B cell (primary cell): ENCODE measurements around the gene MCOLN1. TPM values are rescaled to one million over a fixed set of nuclear protein-coding genes. Genes with fewer than 3 reads are reported as not detected.

Experiments
- ATAC-seq: fragments of 200-7000 bp; cut with Tn5 transposase; one replicate; pipeline ENCODE4 v1.10.0; 2021; ENCODE audit warnings: low read depth, mild to moderate bottlenecking, moderate number of reproducible peaks, moderate library complexity
- CTCF ChIA-PET: fragments of 350-600 bp; sonication (Branson Sonifier 250); formaldehyde crosslinking; loops from one replicate; lab custom pipeline; 2021; ENCODE audit warnings: antibody characterized with exemption, inconsistent platforms; lab: Charles Lee
- POLR2A ChIA-PET: fragments of 350-600 bp; sonication (Branson Sonifier 250); formaldehyde crosslinking; loops from one replicate; lab custom pipeline; 2021; ENCODE audit warnings: antibody characterized with exemption; lab: Charles Lee
- DNase-seq: peaks from one replicate; pipeline ENCODE4 v3.0.0; 2013
- H2AFZ ChIP-seq: 2 replicates; pipeline ENCODE4 v1.6.1; 2012; ENCODE audit warnings: mild to moderate bottlenecking, low read depth, low read length; ENCODE audit not compliant: insufficient read depth, poor library complexity, severe bottlenecking
- H3K27ac ChIP-seq, 2 donors: 1 replicate in 1 of 2; 2 replicates in 1 of 2; pipeline ENCODE4 v1.5.1; 2012 to 2013; ENCODE audit warnings: low read length in 2 of 2, mild to moderate bottlenecking in 2 of 2, moderate library complexity in 1 of 2
- H3K27me3 ChIP-seq, 4 experiments: fragments of 200-600 bp in 1 of 4; sonication (generic) in 1 of 4; replicated peaks in 1 of 4; 1 replicate in 2 of 4; 2 replicates in 2 of 4; pipeline versions ENCODE4 v1.6.1 to v1.7.0; 2013 to 2016; ENCODE audit warnings: low read length in 3 of 4, mild to moderate bottlenecking in 2 of 4, mixed read lengths in 1 of 4, moderate library complexity in 1 of 4; ENCODE audit not compliant: insufficient read depth in 4 of 4, control insufficient read depth in 3 of 4; ENCODE audit errors: control extremely low read depth in 1 of 4
- H3K36me3 ChIP-seq, 2 experiments: replicated peaks in 1 of 2; 1 replicate in 1 of 2; 2 replicates in 1 of 2; pipeline versions ENCODE4 v1.6.1 to v1.7.1; 2013; ENCODE audit warnings: low read length in 1 of 2; ENCODE audit not compliant: insufficient read depth in 2 of 2, control insufficient read depth in 1 of 2; ENCODE audit errors: control extremely low read depth in 1 of 2, extremely low read depth in 1 of 2
- H3K4me1 ChIP-seq, 2 donors: fragments of 200-600 bp in 1 of 2; sonication (generic) in 1 of 2; 1 replicate in 1 of 2; 2 replicates in 1 of 2; pipeline versions ENCODE4 v1.5.1 to v1.6.1; 2013 to 2017; ENCODE audit warnings: low read length in 2 of 2; ENCODE audit not compliant: control insufficient read depth in 2 of 2, insufficient read depth in 2 of 2
- H3K4me2 ChIP-seq: replicated peaks from 2 replicates; pipeline ENCODE3; 2012; ENCODE audit warnings: mild to moderate bottlenecking, low read depth, low read length; ENCODE audit not compliant: poor library complexity, severe bottlenecking
- H3K4me3 ChIP-seq, 5 experiments: fragments of 200-600 bp in 1 of 5; sonication (generic) in 1 of 5; 1 replicate in 3 of 5; 2 replicates in 2 of 5; pipeline versions ENCODE4 v1.5.1 to v1.7.0; 2011 to 2016; ENCODE audit warnings: low read length in 4 of 5, mild to moderate bottlenecking in 4 of 5, low read depth in 2 of 5, control low read depth in 1 of 5, moderate library complexity in 1 of 5; ENCODE audit not compliant: insufficient read depth in 1 of 5; ENCODE audit errors: control extremely low read depth in 1 of 5, extremely low read depth in 1 of 5
- H3K79me2 ChIP-seq: fragments of 200-600 bp; sonication (generic); one replicate; pipeline ENCODE4 v1.6.0; 2016; ENCODE audit warnings: low read length; ENCODE audit not compliant: control insufficient read depth, insufficient read depth
- H3K9ac ChIP-seq: fragments of 200-600 bp; sonication (generic); 2 replicates; pipeline ENCODE4 v1.6.1; 2017; ENCODE audit warnings: mild to moderate bottlenecking, low read length, moderate library complexity
- H3K9me3 ChIP-seq, 3 donors: one replicate each; pipeline versions ENCODE4 v1.6.1 to v1.7.1; 2013; ENCODE audit warnings: low read length in 2 of 3; ENCODE audit not compliant: control insufficient read depth in 2 of 3, insufficient read depth in 1 of 3; ENCODE audit errors: control extremely low read depth in 1 of 3
- H4K20me1 ChIP-seq: 2 replicates; pipeline ENCODE4 v1.6.0; 2012; ENCODE audit warnings: mild to moderate bottlenecking, low read length; ENCODE audit not compliant: insufficient read depth, control insufficient read depth, poor library complexity, severe bottlenecking
- H3K27ac Mint-ChIP-seq: one replicate; pipeline ENCODE4 v1.8.0; 2021; ENCODE audit warnings: mixed read lengths
- H3K27me3 Mint-ChIP-seq: one replicate; pipeline ENCODE4 v1.8.0; 2021; ENCODE audit warnings: mixed read lengths
- H3K4me1 Mint-ChIP-seq: one replicate; pipeline ENCODE4 v1.8.0; 2021; ENCODE audit warnings: mixed read lengths
- H3K4me3 Mint-ChIP-seq: one replicate; pipeline ENCODE4 v1.8.0; 2021; ENCODE audit warnings: mixed read lengths
- H3K9me3 Mint-ChIP-seq: one replicate; pipeline ENCODE4 v1.8.0; 2022; ENCODE audit warnings: mixed read lengths; ENCODE audit not compliant: insufficient read depth
- CTCF ChIP-seq: fragments of 200-600 bp; IDR thresholded peaks from one replicate; pipeline ENCODE4 v1.8.0; 2022; ENCODE audit warnings: antibody characterized with exemption, mild to moderate bottlenecking
- EZH2 ChIP-seq: IDR thresholded peaks from 2 replicates; pipeline ENCODE4 v1.6.1; 2012; ENCODE audit warnings: borderline replicate concordance, low read depth, mild to moderate bottlenecking, moderate library complexity, low read length; ENCODE audit not compliant: insufficient read depth, poor library complexity, severe bottlenecking
- WGBS: methylation state at CpG from one replicate; pipeline ENCODE4 v1.1.5; 2013; ENCODE audit warnings: missing lambda C conversion rate; ENCODE audit not compliant: insufficient coverage; 5-methylcytosine and 5-hydroxymethylcytosine counted together
- intact Hi-C: fragments of 100-400 bp; cut with micrococcal nuclease; formaldehyde crosslinking; loops from one replicate; pipeline ENCODE4 v1.10.0; 2022
- polyA plus RNA-seq: library from polyadenylated mRNA; depleted of rRNA; stranded (reverse); fragments of >200 nt; gene quantifications from 2 replicates; pipeline ENCODE4 v1.2.3, GENCODE V29; 2012
- total RNA-seq, 2 donors: library from RNA; stranded (reverse); fragments of 120-200 nt in 1 of 2; gene quantifications; 1 replicate in 1 of 2; 2 replicates in 1 of 2; pipeline versions ENCODE4 v1.2.3 to v1.2.4, GENCODE V29; 2013 to 2022

MCOLN1 gene
- total and polyA plus RNA-seq, 2 donors (not counting 1 experiment from before 2014, with no cell fraction given) = 12.5 to 19.0 TPM

- Histone ChIP-seq H3K36me3 (peaks cover 0 to 7% of the 10 kb centered on the region in 2 experiments), H3K4me2 (peak overlapping the region; percentile 45), H3K27ac (no peak overlapping the region), H3K9ac (no peak overlapping the region), H3K4me1 (peaks cover 5 to 12% of the 10 kb centered on the region in 2 donors), H4K20me1 (no peaks in the 10 kb centered on the region), H3K79me2 (no peaks in the 10 kb centered on the region), H3K27me3 (no peaks in the 10 kb centered on the region), H3K4me3 (no peak overlapping the region), H3K9me3 (no peaks in the 10 kb centered on the region), H2AFZ (no peak overlapping the region)
- Mint-ChIP-seq H3K9me3 (no peaks in the 10 kb centered on the region), H3K27ac (no peak overlapping the region), H3K4me1 (peaks cover 6% of the 10 kb centered on the region), H3K27me3 (no peaks in the 10 kb centered on the region), H3K4me3 (no peak overlapping the region)
- ATAC-seq (no peak), DNase-seq (no peak)
- 91% methylated on average over 7 of the region's 7 CpGs for WGBS
- intact Hi-C loops = no loop called here
- no peak for TF ChIP-seq CTCF
- no peak for TF ChIP-seq EZH2
- CTCF ChIA-PET = no interaction called here
- POLR2A ChIA-PET = interaction anchor here (0.6 kb wide), 1 partner anchor 38 kb away, joined by 4 read pairs; no protein-coding TSS in a partner anchor
Measured at GRCh38 chr19:7528192-7528519, 5.7 kb downstream of the MCOLN1 start.

- ChIA-PET CTCF (no interaction called here), POLR2A (no interaction called here)
- Mint-ChIP-seq H3K9me3 (no peaks in the 10 kb centered on the region), H3K27ac (no peak overlapping the region), H3K4me3 (no peak overlapping the region), H3K27me3 (no peaks in the 10 kb centered on the region), H3K4me1 (peaks cover 3% of the 10 kb centered on the region)
- H3K4me3 ChIP-seq = no peak overlapping the region
- no peak overlapping the region for H3K27ac ChIP-seq
- 99% methylated on average over 32 of the region's 32 CpGs for WGBS
- peaks cover 0 to 7% of the 10 kb centered on the region in 2 experiments for H3K36me3 ChIP-seq
- no peak for DNase-seq
- H2AFZ ChIP-seq = no peak overlapping the region
- TF ChIP-seq CTCF (no peak), EZH2 (no peak)
- no peaks in the 10 kb centered on the region for H3K27me3 ChIP-seq
- intact Hi-C loops = no loop called here
- no peaks in the 10 kb centered on the region for H4K20me1 ChIP-seq
- H3K9me3 ChIP-seq = no peaks in the 10 kb centered on the region
- no peak overlapping the region for H3K4me2 ChIP-seq
- H3K79me2 ChIP-seq = no peaks in the 10 kb centered on the region
- H3K9ac ChIP-seq = no peak overlapping the region
- no peak for ATAC-seq
- H3K4me1 ChIP-seq = peaks cover under 1 to 12% of the 10 kb centered on the region in 2 donors
Measured at GRCh38 chr19:7528522-7529245, 6.3 kb downstream of the MCOLN1 start.
